Adipose tissue (tissue), 3 donors: ENCODE measurements around the gene THTPA. TPM values are rescaled to one million over a fixed set of nuclear protein-coding genes. Genes with fewer than 3 reads are reported as not detected.
A peak's percentile ranks its signal among the peaks of the same experiment; 100 is the strongest.

Experiments
- H3K27ac ChIP-seq: one replicate; pipeline ENCODE4 v1.5.1; 2013; ENCODE audit warnings: low read depth, low read length
- WGBS, 3 donors: extraction: QIAGEN DNeasy Blood & Tissue Kit; methylation state at CpG; one replicate each; pipeline ENCODE4 v1.1.7; 2013; 5-methylcytosine and 5-hydroxymethylcytosine counted together
- polyA plus RNA-seq, 3 donors: library from polyadenylated mRNA; stranded (reverse); fragments of 200-250 nt; gene quantifications; one replicate each; pipeline ENCODE4 v1.2.3, GENCODE V29; 2013
- donor health status: healthy with polysubstance abuse.
- donor health status: Bipolar disorder and iron deficiency.
- donor health status: healthy.

The THTPA gene
- polyA plus RNA-seq, 3 donors: 8.2 to 22.1 (median 18.3) TPM

DNA sequence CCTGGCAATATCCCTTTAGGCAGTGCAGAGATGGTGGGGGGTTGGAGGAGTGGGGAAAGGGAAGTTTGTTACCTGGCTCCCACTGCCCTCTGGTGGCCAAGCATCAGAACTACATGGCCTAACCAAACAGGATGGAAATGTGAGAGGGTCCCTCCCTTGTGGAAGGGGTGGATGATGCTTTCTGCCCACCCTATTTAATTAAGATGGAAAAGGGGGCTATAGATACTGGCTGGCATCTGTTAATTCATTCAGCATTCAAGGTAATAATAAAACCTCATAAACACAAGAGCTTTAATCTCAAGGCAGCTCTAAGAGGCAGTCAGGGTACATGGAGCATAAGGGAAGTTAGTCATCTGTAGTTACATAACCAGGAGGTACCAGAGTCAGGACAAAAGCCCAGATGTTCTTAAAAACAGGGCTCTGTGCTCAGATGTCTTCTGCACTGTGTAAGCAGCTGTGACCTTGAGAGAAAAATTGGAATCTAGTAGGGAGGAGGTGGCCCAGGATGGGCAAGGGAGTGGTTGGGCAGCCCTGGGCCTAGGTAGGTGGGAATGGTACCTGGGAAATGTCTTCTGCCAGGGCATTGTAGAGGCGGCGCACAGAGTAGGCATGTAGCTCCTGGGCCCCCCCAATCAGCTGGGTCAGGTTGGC, 6.9 kb downstream of the THTPA start:
- WGBS, 3 donors: 85 to 98% (median 85%) methylated on average over 2 of the region's 2 CpGs
- no peak overlapping the region for H3K27ac ChIP-seq

DNA sequence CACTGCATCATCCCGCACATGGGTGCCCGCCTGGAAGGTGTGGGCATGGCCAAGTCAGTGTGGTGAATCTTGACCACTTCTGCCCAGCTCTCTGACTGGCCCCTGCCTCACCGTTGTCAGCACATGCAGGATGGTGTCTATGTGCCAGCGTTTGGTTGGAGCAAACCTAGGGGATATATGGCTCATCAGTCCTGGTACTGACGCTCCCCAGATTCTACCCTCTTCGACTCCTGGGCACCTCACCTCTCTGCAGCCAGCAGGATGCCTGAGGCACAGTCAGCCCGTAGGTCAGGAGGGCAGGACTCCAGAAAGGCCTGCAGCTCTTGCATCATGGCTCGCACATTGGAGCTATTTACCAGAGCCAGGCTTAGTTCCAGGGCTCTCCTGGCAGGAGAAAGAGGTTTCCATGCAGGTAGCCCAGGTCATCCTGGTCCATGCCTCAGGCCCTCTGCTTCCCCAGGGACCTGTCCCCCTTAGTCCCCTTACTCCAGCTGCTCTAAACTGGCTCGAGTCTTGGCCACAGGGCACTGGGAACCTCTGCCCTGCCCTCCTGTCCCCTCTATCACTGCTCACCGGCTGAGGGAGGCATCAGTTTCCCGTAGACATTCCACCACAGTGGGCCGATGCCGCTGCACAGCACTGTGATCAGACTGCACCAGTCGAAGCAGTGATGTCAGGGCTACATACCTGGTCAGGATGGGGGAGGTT, 7.6 kb downstream of the THTPA start:
- H3K27ac ChIP-seq: no peak overlapping the region
- 77 to 83% (median 79%) methylated on average over 14 of the region's 14 CpGs for WGBS, 3 donors

DNA sequence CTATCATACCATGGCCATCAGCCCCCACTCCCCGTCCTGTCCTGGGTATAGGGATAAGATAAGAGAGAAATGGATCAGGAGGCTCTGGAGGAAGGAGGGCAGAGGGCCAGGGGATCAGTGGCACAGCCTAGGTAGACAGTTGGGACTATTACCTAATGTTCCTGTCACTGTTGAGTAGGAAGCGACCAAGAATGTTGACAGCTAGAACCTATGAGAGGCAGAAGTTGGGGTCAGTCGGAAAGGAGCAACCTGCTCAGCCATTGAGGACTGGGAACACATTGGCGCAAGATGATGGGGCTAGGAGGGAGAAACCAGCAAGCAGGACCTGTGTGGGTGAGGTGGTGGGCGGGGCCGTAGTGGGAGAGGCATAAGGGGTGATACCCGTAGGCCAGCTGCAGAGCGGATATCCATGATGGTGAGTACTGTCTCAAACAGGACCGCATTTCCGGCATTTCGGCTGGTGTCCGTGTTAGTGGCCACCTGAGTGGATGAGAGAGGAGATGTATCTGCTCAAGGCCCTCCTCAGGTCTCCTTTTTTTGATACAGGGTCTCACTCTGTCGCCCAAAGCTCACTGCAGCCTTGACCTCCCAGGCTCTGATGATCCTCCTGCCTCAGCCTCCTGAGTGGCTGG, 8.2 kb downstream of the THTPA start:
- no peak overlapping the region for H3K27ac ChIP-seq
- 82 to 88% (median 86%) methylated on average over 13 of the region's 13 CpGs for WGBS, 3 donors

DNA sequence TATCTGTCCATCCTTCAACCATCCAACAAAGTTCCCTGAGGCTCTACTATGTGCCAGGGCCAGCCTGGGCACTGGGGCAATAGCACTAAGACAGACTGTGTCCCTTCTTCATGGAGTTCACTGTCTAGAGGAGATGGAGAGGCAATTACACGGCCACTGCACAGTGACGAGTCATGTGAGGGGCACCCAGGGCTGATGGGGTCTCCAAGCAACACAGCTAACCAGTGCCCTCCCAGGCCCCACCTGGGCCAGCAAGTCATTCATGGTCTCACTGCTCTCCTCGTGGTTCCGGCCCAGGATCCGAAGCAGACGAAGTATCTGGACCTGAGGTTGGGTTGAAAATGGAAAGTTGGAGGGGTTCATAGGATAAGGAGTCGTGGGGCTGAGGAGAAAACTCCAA, 8.8 kb downstream of the THTPA start:
- H3K27ac ChIP-seq: no peak overlapping the region
- 85 to 92% (median 88%) methylated on average over 7 of the region's 7 CpGs for WGBS, 3 donors

DNA sequence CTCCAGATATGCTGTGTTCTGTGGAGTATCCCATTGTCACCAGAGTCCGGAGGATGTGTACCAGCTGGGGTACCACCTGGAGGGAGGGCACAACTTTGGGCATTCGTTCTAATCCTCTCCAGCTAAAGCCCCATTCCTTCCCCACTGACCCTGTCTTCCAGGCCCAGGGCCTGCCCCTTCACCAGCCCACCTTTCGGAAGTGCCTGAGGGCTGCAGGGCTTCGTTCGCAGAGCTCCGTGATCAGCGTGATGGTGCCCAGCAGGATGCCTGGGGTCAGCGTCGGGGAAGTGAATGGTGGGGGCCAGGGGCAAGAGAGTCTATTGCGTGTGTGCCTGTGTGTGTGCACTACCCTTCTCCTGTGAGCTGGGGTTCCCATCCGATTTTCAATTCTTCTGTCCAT, 9.6 kb downstream of the THTPA start:
- 87 to 90% (median 90%) methylated on average over 11 of the region's 11 CpGs for WGBS, 3 donors
- no peak overlapping the region for H3K27ac ChIP-seq

DNA sequence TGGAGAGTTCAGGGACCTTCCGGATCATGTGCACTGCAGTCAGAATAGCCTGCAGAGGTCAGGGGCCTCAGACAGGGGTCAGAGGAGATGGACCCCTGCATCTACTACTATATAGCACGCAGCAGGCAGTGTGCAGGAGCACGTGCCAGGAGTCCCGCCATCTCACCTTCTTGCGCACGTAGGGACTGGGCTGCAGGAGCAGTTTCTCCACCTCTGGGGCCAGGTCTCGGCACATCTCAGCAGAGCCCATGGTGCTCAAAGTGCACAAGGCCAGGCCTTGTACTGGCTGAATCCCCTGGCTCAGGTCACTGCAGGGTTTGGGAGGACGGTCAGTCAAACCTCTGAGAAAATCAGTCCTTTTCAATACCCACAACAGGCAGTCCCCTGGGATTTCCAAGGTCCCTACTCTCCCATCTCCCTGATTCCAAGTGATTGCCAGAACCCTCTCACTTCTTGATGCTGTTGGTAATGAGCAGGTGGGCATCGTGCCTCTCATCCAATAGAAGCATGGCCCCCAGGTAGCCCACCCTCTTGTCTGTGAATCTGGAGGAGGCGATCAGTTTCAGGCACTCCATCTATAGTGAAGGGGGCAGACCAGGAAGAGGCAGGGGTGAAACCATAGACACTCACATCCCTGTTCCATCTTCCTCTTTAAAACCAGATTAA, 10.2 kb downstream of the THTPA start:
- H3K27ac ChIP-seq: no peak overlapping the region
- WGBS, 3 donors: 90 to 94% (median 93%) methylated on average over 10 of the region's 10 CpGs

DNA sequence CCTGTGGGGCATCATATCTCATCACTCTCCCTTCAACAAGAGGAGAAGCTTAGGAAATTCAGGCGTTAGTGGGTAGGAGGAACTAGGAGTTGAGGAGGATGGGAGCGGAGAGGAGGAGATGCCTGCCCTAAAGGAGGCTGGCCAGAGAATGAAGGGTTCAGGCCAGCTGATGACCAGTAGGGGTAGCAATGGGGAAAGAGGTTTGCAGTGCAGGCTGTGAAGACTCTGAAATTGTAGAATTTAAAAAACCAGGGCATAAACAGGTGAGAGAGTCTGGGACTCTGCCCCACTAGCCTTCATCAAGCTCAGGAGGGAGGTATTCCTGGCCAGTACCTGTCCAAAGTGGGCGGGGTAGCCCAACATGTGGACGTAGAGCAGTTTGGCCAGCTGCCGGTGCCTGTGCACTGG, 10.7 kb downstream of the THTPA start:
- 10 to 16% (median 12%) methylated on average over 5 of the region's 5 CpGs for WGBS, 3 donors
- no peak overlapping the region for H3K27ac ChIP-seq

DNA sequence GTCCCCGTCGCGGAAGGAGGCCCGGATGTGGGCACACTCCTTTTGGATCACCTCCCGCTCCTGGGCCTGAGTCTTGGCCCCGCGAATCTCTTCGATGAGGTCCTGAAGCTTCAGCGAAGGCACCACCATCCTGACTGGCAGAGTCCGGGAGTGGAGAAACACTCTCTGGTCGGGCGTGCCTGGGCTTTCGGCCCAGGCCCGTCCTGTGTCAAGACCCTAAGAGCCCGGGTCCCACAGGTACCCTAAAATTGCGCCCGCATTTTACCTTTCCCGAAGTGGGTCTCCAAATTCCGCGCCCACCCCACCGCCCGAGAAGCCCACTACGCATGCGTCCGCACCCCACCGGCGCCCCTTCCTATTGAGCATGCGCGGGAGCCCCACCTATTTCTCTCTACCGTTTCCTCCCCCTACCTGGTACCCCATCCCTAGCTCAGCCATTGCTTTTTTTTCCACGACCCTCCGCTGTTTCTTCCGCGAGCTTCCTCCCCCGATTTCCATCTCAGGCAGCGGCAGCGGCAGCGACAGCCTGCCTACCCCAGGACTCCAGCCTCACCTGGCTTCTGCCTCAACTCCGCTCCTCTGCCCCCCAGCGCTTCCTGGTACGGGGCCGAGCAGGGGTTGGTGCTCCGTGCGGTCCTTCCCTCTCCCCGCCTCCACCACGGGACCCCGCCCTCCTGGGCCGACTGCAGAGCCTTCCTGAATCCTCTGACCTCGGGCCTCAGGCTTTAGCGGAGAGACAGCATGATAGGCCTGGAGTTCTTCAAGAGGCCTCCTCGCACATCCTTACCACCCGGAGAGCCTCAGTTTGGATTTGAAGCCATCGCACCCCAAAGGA, 11.3 kb downstream of the THTPA start, which contains the start of gene AP1G2:
AP1G2 (minus strand) TSS at position 606 of the 835 bp plus-strand sequence; CDS start at position 129, 477 bp downstream.
- 1 to 2% (median 1%) methylated on average over 53 of the region's 53 CpGs for WGBS, 3 donors
- H3K27ac ChIP-seq: peak within 1 kb of the TSS; percentile 65

DNA sequence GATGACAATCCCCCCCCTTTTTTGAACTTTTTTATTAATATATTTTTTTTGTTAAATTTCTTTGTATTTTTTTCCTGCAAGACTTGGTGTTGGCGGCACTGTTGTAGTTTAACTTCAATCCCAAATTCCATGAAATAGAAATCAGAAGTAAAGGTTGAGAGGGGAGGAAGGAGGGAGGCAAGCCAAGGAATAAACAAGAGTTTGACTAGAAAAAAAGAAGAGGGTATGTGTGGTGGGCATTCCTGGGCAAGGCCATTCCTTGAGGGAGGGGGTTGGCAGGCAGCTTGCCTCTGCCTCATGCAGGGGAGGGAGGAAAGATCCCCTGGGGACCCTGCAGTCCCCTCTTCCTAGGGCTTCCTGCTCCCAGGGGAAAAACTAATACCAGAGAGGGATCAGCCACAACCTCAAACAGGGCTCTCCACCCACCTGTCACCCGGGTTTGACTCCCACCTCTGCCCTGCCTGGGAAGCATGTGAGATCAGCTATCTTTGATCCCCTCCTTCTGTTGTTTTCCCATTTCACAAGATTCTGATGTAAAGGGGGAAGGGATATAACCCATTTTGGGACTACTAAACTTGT, 12.0 kb downstream of the THTPA start:
- WGBS, 3 donors: 64 to 77% (median 73%) methylated on average over 2 of the region's 2 CpGs

DNA sequence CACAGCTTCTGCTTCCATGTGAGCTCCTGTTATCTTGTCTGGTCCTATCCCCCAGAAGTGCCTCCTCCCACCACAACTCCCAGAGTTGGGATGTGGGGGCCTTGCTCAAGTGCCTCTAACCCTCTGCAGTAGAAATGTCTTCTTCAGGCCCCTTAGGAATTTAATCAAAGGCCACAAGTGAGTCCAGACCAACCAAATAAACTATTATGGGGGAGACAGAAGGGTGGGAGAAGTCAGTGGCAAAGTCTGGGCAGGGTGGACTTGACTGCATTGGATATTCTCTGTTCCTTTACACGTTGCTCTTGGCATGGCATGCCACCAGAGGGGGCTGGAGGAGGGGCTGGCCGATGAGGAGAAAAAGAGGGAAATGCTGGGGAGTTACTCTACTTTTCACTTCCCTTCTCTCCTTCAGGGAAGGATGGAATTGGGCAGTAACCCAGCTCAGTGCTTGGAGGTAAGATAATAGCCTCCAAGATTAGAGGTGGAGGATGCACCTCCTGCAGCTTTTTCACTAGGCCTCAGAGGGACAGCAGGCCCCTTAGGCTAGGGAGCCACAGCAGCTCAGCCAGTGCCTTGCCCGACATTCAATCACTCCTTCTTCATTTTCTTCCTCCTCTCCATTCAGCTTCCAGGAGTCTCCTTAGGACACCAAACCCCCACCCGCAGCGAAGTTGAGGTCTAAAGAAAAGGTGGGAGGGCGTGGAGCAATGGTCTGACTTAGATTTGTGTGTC, 12.7 kb downstream of the THTPA start:
- WGBS, 3 donors: 57 to 67% (median 60%) methylated on average over 6 of the region's 6 CpGs
- no peak overlapping the region for H3K27ac ChIP-seq

More for the DNA sequence above, 12.0 kb downstream of the THTPA start:
- no peak overlapping the region for H3K27ac ChIP-seq

DNA sequence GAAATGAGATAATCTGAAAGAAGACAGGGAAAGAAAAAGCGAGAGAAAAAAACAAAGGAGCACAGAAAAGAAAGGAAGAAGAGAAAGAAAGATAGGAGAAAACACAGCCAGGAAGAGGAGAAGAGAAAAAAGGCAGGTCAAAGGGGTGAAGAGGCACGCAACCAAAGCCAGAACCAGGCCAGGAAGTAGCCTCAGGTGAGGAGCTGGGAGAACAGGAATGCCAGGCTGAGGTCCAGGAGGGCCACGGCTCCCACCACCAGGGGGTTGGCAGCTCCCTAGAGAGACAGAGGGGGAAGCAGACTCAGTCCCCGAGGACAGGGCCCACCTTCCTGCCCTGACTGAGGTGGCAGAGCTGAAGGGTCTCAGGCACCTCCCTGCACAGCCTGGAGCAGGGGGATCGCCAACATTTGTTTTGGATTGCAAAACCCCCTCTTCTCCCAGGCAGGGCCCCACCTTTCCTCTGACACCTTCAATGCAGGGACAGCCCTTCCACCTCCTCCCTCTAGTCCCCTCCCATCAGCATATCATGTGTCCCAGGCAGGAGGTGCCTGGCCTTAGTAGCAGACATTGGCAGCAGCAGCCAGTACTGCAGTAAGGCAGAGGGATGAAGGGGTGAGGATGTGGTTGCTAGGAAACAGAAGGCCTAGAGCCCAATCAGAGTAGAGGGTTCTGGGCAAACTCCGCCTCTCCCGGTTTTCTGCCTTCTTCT, 13.5 kb downstream of the THTPA start:
- 69 to 75% (median 71%) methylated on average over 7 of the region's 7 CpGs for WGBS, 3 donors
- no peak overlapping the region for H3K27ac ChIP-seq

DNA sequence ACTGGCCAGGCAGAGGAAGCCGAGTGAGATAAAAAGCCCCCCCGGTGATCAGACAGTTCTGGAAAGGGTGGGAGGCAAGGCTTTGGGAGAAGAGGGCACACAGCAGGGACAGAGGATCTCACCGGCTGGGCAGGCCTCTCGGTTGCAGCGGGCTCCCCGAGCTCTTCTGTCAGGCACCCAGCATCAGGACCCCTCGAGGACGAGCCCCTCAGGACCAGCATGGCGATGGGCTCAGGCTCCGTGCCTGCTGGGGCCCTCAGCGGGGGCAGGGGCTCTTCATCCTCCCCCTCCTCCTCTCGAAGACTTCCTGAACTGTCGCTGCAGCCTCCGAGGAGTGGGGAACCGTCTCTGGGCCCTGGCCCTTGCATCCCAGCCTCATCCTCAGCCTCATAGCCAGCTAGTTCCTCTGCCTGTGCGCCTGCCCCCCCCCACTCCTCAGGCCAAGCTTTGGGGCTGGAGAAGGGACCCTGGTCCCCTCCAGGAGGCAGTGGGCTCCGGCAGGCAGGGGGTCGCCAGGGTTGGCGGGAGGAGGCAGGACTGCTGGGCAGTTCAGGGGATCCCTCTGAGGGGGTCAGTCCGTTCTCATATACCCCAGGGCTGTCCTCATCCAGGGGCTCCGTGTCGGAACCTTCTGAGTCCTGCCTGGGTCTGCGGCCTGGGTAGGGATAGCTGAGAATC, 14.9 kb downstream of the THTPA start:
- WGBS, 3 donors: 83 to 86% (median 83%) methylated on average over 19 to 23 of the region's 23 CpGs
- H3K27ac ChIP-seq: no peak overlapping the region

DNA sequence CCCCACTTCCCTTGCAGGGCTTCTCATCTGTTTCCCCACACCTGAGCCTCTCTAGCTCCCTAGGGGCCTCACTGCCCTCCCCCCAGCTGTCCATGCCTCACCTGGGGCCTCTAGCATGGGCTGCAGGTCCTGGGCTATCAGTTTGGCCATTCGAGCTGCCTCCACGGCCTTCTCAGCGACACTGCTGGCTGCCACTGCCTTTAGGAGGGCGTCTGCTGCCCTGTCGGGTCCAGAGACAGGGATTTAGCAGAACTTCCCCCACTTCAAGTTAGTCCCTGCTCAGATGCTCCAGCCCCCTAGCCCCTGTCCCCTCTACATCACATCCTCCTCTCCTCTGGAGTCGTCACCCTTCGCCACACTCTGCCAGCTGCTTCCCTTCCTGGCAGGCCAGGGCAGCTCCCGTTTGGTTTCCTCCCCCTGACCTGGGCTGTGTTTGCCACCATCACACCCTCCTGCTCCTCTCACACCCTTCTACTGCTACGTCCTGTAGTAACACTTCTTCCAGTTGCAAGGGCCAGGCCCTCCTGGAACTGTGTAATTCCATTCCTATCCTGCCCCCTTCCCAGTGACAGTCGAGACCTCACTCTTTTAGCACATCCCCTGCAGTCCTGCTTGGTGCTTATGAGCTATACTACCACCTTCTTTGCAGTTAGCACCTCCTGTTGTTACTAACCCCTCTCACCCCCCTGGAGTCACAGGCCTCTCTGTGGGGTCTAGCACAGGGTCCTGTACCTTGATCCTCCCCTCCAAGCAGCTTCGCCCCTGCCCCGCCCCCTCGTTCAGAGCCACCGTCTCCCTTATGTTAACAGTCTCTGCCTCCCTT, 15.8 kb downstream of the THTPA start:
- 63 to 73% (median 65%) methylated on average over 14 of the region's 14 CpGs for whole genome bisulfite sequencing, 3 donors
- H3K27ac ChIP-seq: no peak overlapping the region

DNA sequence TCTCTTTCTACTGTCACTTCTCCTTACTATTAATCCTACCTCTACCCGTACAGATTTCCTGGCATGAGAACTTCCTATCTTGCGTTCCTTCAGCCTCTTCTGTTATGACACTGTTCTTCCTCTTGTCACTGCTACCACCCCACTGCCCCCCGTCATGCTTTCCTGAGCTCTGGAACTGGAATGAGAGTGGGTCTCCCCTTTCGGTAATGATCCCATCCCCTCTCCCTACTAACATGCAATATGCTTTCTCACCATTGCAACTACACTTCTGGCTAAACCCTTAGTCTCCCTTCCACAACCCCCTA, 16.4 kb downstream of the THTPA start:
- H3K27ac ChIP-seq: no peak overlapping the region
- WGBS, 3 donors: 39 to 75% (median 48%) methylated on average over 4 of the region's 4 CpGs

DNA sequence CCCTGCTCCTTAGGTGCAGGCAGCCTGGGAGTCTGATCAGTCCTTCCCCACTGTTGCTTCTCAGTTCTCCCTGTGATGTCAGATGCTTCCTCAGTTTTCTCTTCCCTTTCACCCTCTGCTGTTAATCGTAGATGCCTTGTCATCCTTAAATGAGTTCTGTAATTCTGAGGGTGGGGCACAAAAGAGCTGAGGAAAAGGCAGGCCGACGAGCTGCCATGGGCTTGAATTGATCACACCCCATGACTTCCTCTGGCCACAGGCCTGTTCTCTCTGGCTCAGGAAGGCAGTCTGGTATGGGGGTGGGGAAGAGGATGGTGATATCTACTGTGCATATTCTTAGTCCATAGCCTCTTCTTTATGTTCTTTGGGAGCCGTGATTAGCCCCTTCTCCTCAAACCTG, 16.8 kb downstream of the THTPA start:
- H3K27ac ChIP-seq: no peak overlapping the region
- 23 to 66% (median 30%) methylated on average over 4 of the region's 4 CpGs for WGBS, 3 donors
